ENCODE data around the gene RBM23.

The RBM23 gene

GRCh38 chr14:22884738-22885523, 34.0 kb downstream of the RBM23 start:
- DNase-seq: no peak

- DNase-seq: no peak
These were observed 34.7 kb downstream of the RBM23 start for GRCh38 chr14:22884076-22884737.

GRCh38 chr14:22883173-22883976, 35.6 kb downstream of the RBM23 start, which contains the start of gene REM2:
TSS of gene REM2 (plus strand) at chr14:22883222. CDS start at chr14:22883288, 66 bp downstream.
- DNase-seq: no peak

GRCh38 chr14:22882529-22883172, 36.3 kb downstream of the RBM23 start:
- DNase-seq: no peak

GRCh38 chr14:22882064-22882463, 36.9 kb downstream of the RBM23 start:
- DNase-seq: no peak

- DNase-seq: no peak
These were observed 40.4 kb downstream of the RBM23 start for GRCh38 chr14:22878271-22879246.

GRCh38 chr14:22877000-22877501, 41.9 kb downstream of the RBM23 start:
- DNase-seq: no peak

GRCh38 chr14:22875748-22876319, 43.1 kb downstream of the RBM23 start:
- no peak for DNase-seq

GRCh38 chr14:22875003-22875747, 43.8 kb downstream of the RBM23 start:
- DNase-seq: no peak

GRCh38 chr14:22872833-22873520, 46.0 kb downstream of the RBM23 start:
- no peak for DNase-seq

GRCh38 chr14:22872033-22872832, 46.7 kb downstream of the RBM23 start:
- no peak for DNase-seq

GRCh38 chr14:22871224-22872032, 47.5 kb downstream of the RBM23 start, which contains the start of gene LRP10:
TSS of gene LRP10 (plus strand) at chr14:22871740. CDS start at chr14:22872304, 564 bp downstream.
- DNase-seq: no peak

GRCh38 chr14:22870811-22871223, 48.1 kb downstream of the RBM23 start:
- DNase-seq: peak; percentile 13

- no peak for DNase-seq
These were observed 52.1 kb downstream of the RBM23 start for GRCh38 chr14:22866874-22867273.

GRCh38 chr14:22865424-22866405, 53.2 kb downstream of the RBM23 start:
- no peak for DNase-seq

GRCh38 chr14:22864979-22865378, 54.0 kb downstream of the RBM23 start:
- no peak for DNase-seq

- no peak for DNase-seq
These were observed 57.3 kb downstream of the RBM23 start for GRCh38 chr14:22861651-22862050.

Measured in SIG-M5 (cell line).